Hepatocyte (in vitro differentiated cells): ENCODE data around the gene ARRB1. TPM values are rescaled to one million over a fixed set of nuclear protein-coding genes. Genes with fewer than 3 reads are reported as not detected.

Experiments
- DNase-seq: peaks from one replicate; pipeline ENCODE4 v3.0.0-alpha.2; 2016; ENCODE audit warnings: low spot score
- H2AFZ ChIP-seq: fragments of 200-600 bp; sonication (generic); 2 replicates; pipeline ENCODE4 v1.6.0; 2016; ENCODE audit warnings: antibody characterized with exemption, mild to moderate bottlenecking
- H3K27ac ChIP-seq: fragments of 200-600 bp; sonication (generic); 2 replicates; pipeline ENCODE4 v1.5.1; 2016; ENCODE audit warnings: mild to moderate bottlenecking
- H3K27me3 ChIP-seq: fragments of 200-600 bp; sonication (generic); 2 replicates; pipeline ENCODE4 v1.6.1; 2016
- H3K36me3 ChIP-seq: fragments of 200-600 bp; sonication (generic); replicated peaks from 2 replicates; pipeline ENCODE4 v1.5.1; 2016; ENCODE audit warnings: low read depth; ENCODE audit not compliant: insufficient read depth
- H3K4me1 ChIP-seq: fragments of 200-600 bp; sonication (generic); 2 replicates; pipeline ENCODE4 v1.5.1; 2016; ENCODE audit warnings: mild to moderate bottlenecking, moderate library complexity; ENCODE audit not compliant: insufficient read depth
- H3K4me2 ChIP-seq: fragments of 200-600 bp; sonication (generic); 2 replicates; pipeline ENCODE4 v1.6.0; 2016
- H3K4me3 ChIP-seq: fragments of 200-600 bp; sonication (generic); 2 replicates; pipeline ENCODE4 v1.5.1; 2016; ENCODE audit warnings: mild to moderate bottlenecking
- H3K79me2 ChIP-seq: fragments of 200-600 bp; sonication (generic); 2 replicates; pipeline ENCODE4 v1.6.0; 2017; ENCODE audit warnings: mild to moderate bottlenecking
- H3K9me2 ChIP-seq: fragments of 200-600 bp; sonication (generic); replicated peaks from 2 replicates; pipeline ENCODE4 v1.6.0; 2017; ENCODE audit warnings: mild to moderate bottlenecking; ENCODE audit not compliant: insufficient read depth
- H3K9me3 ChIP-seq: fragments of 200-600 bp; sonication (generic); 2 replicates; pipeline ENCODE4 v1.5.1; 2016; ENCODE audit warnings: low read depth, mild to moderate bottlenecking
- H4K20me1 ChIP-seq: fragments of 200-600 bp; sonication (generic); 2 replicates; pipeline ENCODE4 v1.6.0; 2016; ENCODE audit warnings: mild to moderate bottlenecking; ENCODE audit not compliant: insufficient read depth, poor library complexity, severe bottlenecking
- CTCF ChIP-seq: fragments of 200-600 bp; sonication (generic); IDR thresholded peaks from 2 replicates; pipeline ENCODE4 v1.5.1; 2016; ENCODE audit warnings: antibody characterized with exemption, mild to moderate bottlenecking; ENCODE audit not compliant: poor library complexity
- EZH2 ChIP-seq: fragments of 200-600 bp; sonication (generic); IDR thresholded peaks from 2 replicates; pipeline ENCODE4 v1.6.1; 2016; ENCODE audit warnings: antibody characterized with exemption, mild to moderate bottlenecking, borderline replicate concordance
- EZH2phosphoT487 ChIP-seq: fragments of 200-600 bp; sonication (generic); IDR thresholded peaks from one replicate; pipeline ENCODE4 v1.6.1; 2018; ENCODE audit warnings: antibody characterized with exemption, mild to moderate bottlenecking, low read depth, moderate library complexity; ENCODE audit not compliant: unreplicated experiment, severe bottlenecking
- WGBS: methylation state at CpG from one replicate; pipeline ENCODE4 v1.1.6; 2016; ENCODE audit warnings: low lambda C conversion rate; ENCODE audit errors: missing lambda C conversion rate; 5-methylcytosine and 5-hydroxymethylcytosine counted together
- polyA plus RNA-seq: library from polyadenylated mRNA; unstranded; fragments of >200 nt; fragmentation: Nextera tagmentation; extraction: Ambion mirVana; gene quantifications from 2 replicates; pipeline ENCODE4 v1.2.1, GENCODE V29; 2016
- total RNA-seq: library from RNA; depleted of rRNA; stranded (reverse); fragments of >200 nt; gene quantifications from 2 replicates; pipeline ENCODE4 v1.2.3, GENCODE V29; 2014

Gene ARRB1
- total and polyA plus RNA-seq, 2 experiments from 2014 or later: 16.2 to 83.2 TPM

- Histone ChIP-seq H3K4me3 (no peak overlapping the region), H3K36me3 (no peaks in the 10 kb centered on the region), H3K27ac (peak overlapping the region; percentile 90), H2AFZ (no peak overlapping the region), H3K27me3 (no peaks in the 10 kb centered on the region), H3K4me1 (peaks cover 55% of the 10 kb centered on the region), H3K79me2 (peaks cover 78% of the 10 kb centered on the region), H4K20me1 (peaks cover 3% of the 10 kb centered on the region), H3K9me2 (no peaks in the 10 kb centered on the region), H3K4me2 (no peak overlapping the region), H3K9me3 (no peaks in the 10 kb centered on the region)
- DNase-seq: peak; percentile 76
- 60% methylated on average over 10 of the region's 10 CpGs for WGBS
- no peak for TF ChIP-seq EZH2
- no peak for TF ChIP-seq EZH2phosphoT487
- no peak for TF ChIP-seq CTCF
Measured at GRCh38 chr11:75325713-75326438, 25.6 kb downstream of the ARRB1 start.

- Histone ChIP-seq H2AFZ (no peak overlapping the region), H3K4me2 (no peak overlapping the region), H3K79me2 (peaks cover 87% of the 10 kb centered on the region), H3K9me3 (no peaks in the 10 kb centered on the region), H3K9me2 (no peaks in the 10 kb centered on the region), H4K20me1 (peaks cover 6% of the 10 kb centered on the region), H3K27ac (peak overlapping the region; percentile 80), H3K4me3 (no peak overlapping the region), H3K36me3 (no peaks in the 10 kb centered on the region), H3K27me3 (no peaks in the 10 kb centered on the region), H3K4me1 (peaks cover 50% of the 10 kb centered on the region)
- no peak for TF ChIP-seq EZH2
- no peak for TF ChIP-seq CTCF
- no peak for TF ChIP-seq EZH2phosphoT487
- WGBS: 94% methylated on average over 4 of the region's 4 CpGs
- no peak for DNase-seq
Measured at GRCh38 chr11:75324740-75325139, 26.7 kb downstream of the ARRB1 start.

GRCh38 chr11:75324189-75324588, 27.3 kb downstream of the ARRB1 start:
- no peak for TF ChIP-seq EZH2phosphoT487
- 87% methylated on average over 12 of the region's 12 CpGs for WGBS
- Histone ChIP-seq H3K36me3 (no peaks in the 10 kb centered on the region), H3K27me3 (no peaks in the 10 kb centered on the region), H2AFZ (no peak overlapping the region), H3K4me3 (no peak overlapping the region), H3K79me2 (peaks cover 87% of the 10 kb centered on the region), H3K9me2 (no peaks in the 10 kb centered on the region), H4K20me1 (peaks cover 9% of the 10 kb centered on the region), H3K4me1 (peaks cover 50% of the 10 kb centered on the region), H3K27ac (peak overlapping the region; percentile 80), H3K9me3 (no peaks in the 10 kb centered on the region), H3K4me2 (peak overlapping the region; percentile 40)
- DNase-seq: no peak

- no peaks in the 10 kb centered on the region for H3K27me3 ChIP-seq
- H3K4me3 ChIP-seq: no peak overlapping the region
- peak overlapping the region; percentile 82 for H3K27ac ChIP-seq
- H4K20me1 ChIP-seq: peaks cover 9% of the 10 kb centered on the region
- peaks cover 51% of the 10 kb centered on the region for H3K4me1 ChIP-seq
- no peak for TF ChIP-seq EZH2
- TF ChIP-seq CTCF: no peak
- no peak for TF ChIP-seq EZH2phosphoT487
- peak; percentile 81 for DNase-seq
- peaks cover 91% of the 10 kb centered on the region for H3K79me2 ChIP-seq
- no peaks in the 10 kb centered on the region for H3K9me2 ChIP-seq
- no peak overlapping the region for H2AFZ ChIP-seq
- H3K4me2 ChIP-seq: peak overlapping the region; percentile 45
- no peaks in the 10 kb centered on the region for H3K36me3 ChIP-seq
- H3K9me3 ChIP-seq: no peaks in the 10 kb centered on the region
- 63% methylated on average over 7 of the region's 7 CpGs for WGBS
Measured at GRCh38 chr11:75323609-75324008, 27.9 kb downstream of the ARRB1 start.
